T-helper 2 cell (primary cell): ENCODE measurements around the gene RBM10.
A peak's percentile ranks its signal among the peaks of the same experiment; 100 is the strongest.
"Not testable (repeated sequence)": the region's sequence is repeated elsewhere in the genome, so short reads cannot be mapped to it uniquely, and the experiment has no call there.

Source experiments
- DNase-seq, 5 experiments: peaks; one replicate each; pipeline versions ENCODE4 v3.0.0 to v3.0.0-alpha.2; 2012 to 2022
- total RNA-seq, 2 donors: gene quantifications; one replicate each; lab custom pipeline; 2026; lab: John Stamatoyannopoulos, UW

Gene RBM10, protein sequence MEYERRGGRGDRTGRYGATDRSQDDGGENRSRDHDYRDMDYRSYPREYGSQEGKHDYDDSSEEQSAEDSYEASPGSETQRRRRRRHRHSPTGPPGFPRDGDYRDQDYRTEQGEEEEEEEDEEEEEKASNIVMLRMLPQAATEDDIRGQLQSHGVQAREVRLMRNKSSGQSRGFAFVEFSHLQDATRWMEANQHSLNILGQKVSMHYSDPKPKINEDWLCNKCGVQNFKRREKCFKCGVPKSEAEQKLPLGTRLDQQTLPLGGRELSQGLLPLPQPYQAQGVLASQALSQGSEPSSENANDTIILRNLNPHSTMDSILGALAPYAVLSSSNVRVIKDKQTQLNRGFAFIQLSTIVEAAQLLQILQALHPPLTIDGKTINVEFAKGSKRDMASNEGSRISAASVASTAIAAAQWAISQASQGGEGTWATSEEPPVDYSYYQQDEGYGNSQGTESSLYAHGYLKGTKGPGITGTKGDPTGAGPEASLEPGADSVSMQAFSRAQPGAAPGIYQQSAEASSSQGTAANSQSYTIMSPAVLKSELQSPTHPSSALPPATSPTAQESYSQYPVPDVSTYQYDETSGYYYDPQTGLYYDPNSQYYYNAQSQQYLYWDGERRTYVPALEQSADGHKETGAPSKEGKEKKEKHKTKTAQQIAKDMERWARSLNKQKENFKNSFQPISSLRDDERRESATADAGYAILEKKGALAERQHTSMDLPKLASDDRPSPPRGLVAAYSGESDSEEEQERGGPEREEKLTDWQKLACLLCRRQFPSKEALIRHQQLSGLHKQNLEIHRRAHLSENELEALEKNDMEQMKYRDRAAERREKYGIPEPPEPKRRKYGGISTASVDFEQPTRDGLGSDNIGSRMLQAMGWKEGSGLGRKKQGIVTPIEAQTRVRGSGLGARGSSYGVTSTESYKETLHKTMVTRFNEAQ
- total RNA-seq = 79.8 to 81.4 reads per million in 2 donors

DNA sequence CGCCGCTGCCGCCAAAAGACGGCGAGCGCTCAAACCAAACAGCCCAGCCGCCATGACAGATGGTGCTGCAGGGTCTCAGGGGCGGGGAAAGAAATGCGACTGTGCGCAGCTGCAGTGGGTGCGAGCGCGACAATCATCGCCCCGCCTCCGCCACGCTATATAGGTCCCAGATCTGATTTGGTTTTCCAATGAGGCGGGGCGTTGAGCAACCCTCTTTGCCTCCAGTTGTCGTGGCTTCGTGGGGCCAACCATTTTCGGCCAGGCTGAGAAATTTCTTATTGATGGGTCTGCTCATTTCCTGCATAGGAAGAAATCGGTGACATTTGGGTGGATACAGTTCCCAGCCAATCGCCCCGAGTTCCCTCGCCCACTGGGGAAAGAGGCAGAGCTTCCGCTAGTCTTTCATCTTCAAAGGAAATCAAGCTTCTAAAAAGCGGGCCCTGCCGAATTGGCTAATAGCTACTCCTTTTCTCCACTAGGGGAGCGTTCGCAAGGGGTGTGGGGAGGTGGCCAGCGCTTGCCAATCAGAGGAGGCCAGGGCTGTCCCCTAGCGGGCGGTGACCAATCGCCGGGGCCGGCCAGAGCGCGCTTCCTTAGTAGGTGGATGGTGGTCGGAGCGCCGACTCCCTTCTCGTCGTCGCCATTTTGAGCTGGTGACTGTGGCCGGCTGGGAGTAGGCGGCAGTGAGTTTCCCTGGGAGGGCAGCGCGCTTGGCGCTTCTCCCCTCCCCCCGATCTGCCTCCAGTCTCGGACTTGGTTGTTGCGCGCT is at the start of gene RBM10, which contains the start of gene NDUFB11:
RBM10 (plus strand) TSS at position 596 of the 769 bp plus-strand sequence. CDS start 2,261 bp downstream, outside the sequence.
NDUFB11 (minus strand) TSS at position 77 of the 769 bp plus-strand sequence; CDS start at position 54, 23 bp downstream.
- DNase-seq = peak; percentile 68 to 96 (median 87)

DNA sequence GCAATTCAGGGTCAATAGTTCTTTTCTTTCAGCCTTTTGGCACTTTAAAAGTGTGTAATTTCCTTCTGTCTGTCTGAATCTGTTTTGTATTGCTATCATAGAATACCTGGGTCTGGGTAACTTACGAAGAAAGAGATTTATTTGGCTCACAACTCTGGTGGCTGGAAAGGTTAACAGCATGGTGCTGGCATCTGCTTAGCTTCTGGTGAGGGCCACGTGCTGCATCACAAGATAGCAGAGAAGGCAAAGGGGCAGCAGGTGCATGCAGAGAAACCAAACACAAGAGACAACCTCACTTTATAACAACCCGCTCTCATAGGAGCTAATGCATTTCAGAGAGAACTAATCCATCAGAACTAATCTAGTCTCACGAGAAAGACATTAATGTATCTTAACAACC is 48.0 kb upstream of the RBM10 start:
- DNase-seq = no peak

DNA sequence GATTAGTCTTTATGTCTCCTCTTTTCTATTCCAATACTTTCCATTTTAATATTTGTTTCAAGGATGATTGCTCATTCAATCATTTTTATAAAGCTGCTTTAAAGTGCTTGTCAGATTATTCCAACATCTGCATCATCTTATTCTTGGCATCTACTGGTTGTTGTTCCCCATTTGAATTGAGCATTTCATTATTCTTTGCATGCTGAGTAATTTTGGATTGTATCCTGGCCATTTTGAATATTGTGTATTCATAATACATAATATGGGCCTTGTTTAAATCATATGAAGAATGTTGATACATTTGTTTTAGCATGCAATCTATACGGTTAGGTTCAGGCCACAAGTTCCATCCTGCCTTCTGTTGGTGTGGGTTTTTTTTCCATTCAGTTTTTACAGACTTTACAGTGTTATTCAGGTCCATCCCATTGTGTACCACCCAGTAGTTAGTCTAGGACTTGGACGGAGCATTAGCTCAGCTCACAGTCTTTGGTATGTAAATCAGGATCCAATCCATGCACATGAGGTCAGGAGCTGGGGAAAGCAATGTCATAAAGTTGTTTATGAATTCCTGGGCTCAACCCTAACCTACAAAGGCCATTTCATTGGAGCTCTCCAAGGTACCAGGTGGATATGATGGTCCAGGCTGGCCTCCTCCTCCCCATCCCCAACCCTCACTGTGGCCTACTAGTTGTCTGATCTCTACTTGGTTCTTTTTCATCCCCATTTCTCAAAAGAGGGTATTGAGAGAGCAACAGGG is 46.5 kb upstream of the RBM10 start:
- no peak for DNase-seq

- DNase-seq = no peak
Measured at GRCh38 chrX:47101206-47101605, 43.8 kb upstream of the RBM10 start.

DNA sequence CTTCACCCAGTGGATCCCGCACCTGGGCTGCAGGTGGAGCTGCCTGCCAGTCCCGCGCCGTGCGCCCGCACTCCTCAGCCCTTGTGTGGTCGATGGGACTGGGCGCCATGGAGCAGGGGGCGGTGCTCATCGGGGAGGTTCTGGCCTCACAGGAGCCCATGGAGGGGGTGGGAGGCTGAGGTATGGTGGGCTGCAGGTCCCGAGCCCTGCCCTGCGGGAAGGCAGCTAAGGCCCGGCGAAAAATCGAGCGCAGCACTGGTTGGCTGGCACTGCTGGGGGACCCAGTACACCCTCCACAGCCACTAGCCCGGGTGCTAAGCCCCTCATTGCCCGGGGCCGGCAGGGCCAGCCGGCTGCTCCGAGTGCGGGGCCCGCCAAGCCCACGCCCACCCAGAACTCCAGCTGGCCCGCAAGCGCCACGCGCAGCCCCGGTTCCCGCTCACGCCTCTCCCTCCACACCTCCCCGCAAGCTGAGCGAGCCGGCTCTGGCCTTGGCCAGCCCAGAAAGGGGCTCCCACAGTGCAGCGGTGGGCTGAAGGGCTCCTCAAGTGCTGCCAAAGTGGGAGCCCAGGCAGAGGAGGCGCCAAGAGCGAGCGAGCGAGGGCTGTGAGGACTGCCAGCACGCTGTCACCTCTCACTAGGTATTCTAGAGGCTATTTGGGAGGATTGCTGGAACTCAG is 33.9 kb upstream of the RBM10 start:
- not testable (repeated sequence) for DNase-seq

- no peak for DNase-seq
Measured at GRCh38 chrX:47112316-47112954, 32.6 kb upstream of the RBM10 start.

GRCh38 chrX:47116551-47117110 is 28.4 kb upstream of the RBM10 start:
- not testable (repeated sequence) for DNase-seq

DNA sequence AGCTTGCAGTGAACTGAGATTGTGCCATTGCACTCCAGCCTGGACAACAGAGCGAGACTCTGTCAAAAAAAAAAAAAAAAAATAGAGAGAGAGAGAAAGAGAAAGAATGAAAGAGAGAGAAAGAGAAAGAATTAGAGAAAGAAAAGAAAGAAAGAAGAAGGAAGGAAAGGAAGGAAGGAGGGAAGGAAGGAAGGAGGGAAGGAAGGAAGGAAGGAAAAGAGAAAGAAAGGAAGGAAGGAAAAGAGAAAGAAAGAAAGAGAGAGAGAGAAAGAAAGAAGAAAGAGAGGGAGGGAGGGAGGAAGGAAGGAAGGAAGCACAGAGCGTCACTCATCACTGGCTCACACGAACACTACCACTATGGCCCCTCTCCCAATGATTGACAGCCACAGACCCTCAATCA is 20.6 kb upstream of the RBM10 start:
- DNase-seq = not testable (repeated sequence)

GRCh38 chrX:47129157-47129898 is 15.7 kb upstream of the RBM10 start:
- DNase-seq = peak; percentile 52 to 96 (median 82)

DNA sequence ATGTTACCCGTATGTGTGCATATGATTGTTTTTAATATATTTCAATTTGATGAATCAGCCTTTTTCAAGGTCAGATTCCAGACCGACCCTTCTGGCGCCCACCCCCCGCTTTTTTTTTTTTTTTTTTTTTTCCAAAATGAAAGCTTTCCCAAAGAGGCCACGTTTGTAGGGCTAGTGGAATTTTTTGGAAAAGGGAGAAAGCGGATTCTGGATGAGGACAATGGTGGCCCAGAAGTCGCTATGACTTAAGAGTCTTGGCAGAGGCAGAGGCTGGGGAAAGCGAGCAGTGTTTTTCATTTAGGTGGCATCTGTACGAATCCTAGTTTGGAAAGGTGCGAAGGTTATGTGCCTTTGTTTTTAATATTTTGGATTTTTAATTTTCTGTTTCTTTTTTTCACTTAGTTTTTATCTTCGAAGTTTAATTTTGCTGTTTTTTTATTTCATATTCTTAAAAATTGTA is 15.1 kb upstream of the RBM10 start:
- DNase-seq = no peak

DNA sequence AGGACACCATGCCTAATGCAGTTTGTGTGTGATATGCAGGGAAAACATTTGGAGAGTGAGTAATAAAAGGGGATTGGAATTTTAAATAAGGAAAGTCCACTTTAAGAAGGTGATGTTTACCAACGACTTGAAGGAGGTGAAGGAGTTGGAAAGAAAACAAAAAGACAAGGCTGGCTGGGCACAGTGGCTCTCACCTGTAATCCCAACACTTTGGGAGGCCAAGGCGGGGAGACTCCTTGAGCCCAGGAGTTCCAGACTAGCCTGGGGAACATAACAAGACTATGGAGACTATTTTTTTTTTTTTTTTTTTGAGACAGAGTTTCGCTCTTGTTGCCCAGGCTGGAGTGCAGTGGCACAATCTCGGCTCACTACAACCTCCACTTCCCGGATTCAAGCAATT is 11.5 kb upstream of the RBM10 start:
- no peak for DNase-seq

DNA sequence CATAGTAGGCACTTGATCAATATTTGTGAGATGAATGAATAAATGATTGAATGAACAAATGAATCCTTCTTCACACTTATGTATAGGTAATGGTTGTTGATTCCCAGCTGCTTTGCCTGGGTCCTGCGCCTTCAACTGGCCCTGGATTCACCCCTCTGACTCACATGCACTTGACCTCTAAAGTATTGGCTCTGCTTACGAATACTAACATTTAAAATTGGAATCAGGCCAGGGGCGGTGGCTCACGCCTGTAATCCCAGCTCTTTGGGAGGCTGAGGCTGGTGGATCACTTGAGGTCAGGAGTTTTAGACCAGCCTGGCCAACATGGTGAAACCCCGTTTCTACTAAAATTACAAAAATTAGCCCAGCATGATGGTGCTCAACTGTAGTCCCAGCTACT is 9.4 kb upstream of the RBM10 start:
- DNase-seq = not testable (repeated sequence)

DNA sequence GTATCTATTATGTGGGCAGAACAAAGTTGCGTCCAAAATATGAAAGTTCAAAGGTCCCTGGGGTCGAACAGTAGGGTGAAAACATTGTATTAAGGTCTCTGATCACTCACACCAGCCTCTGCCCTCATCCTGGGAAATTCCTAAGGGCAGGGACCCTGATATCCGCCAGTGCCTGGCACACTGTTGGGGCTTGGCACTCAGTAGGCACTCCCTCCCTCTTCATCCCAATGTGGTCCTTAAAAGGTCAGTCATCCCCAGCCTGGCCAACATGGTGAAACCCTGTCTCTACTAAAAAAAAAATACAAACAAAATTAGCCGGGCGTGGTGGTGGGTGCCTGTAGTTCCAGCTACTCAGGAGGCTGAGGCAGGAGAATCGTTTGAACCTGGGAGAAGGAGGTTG is 6.8 kb upstream of the RBM10 start:
- no peak for DNase-seq

DNA sequence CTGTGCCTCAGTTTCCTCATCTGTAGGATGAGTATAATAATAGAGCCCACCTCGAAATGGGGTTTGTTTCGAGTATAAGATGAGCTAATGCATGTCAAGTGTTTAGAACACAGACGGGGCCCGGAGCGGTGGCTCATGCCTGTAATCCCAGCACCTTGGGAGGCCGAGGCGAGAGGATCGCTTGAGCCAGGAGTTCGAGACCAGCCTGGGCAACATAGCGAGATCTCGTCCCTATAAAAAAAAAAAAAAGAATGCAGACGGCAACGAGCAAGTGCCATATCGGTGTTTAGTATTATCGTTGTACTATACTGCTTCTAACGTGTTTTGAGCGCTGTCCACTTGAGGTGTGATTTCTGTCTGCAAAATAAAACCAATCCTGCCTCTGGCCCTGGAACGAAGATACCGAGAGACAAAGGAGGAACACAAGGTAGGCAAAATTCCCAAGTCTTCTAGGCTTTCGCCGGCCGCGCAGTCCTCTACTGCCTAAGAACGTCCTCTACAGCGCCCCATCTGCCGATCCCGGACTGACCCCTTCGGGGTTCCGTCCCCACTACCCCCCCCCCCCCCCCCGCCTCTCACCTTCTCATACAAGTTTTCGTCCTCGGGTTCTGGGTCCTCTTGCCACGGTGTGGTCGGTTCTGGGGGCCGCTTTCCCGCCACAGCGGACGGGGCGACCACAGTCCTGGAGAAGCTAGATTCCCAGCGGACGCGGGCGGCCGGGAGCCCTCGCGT is 961 bp upstream of the RBM10 start:
- peak in 1 of 5 experiments; percentile 6 for DNase-seq

DNA sequence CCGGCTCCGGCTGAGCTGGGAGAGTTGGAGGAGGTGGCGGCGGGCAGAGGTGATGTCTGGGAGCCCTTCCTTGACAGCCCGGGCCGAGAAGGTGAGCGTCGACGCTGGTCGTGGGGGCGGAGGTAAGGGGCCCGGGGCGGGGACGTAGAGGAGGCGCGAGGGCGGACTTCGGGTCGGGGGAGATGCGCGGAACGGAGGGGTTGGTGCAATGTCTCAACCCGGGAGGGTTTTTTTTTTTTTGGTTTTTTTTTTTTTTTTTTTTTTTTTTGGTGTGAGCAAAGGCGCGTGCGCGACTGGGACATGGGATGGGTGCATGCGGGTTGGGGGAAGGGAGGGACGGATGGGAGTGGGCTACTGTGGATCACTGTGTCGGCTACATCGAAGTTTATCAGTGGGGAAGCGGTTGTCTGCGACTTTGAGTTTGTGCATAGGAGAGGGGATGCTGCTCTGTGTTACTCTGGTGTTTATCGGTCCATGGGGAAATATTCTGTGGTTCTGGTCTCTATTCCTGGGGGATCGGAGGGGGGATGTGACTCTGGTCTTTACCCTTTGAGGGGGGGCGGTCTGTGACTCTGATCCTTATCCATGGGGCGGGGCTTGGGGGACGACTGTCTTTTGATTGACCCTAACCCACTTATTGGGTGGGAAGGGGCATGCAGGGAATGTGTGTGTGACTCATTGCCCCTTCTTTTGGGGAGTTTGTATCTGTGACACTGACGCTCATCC is 537 bp downstream of the RBM10 start:
- DNase-seq = peak in 1 of 5 experiments; percentile 42

GRCh38 chrX:47146121-47146935 is 1.3 kb downstream of the RBM10 start:
- DNase-seq = no peak
